ENCODE results near the gene SGPL1.
"Not testable (repeated sequence)": the region's sequence is repeated elsewhere in the genome, so short reads cannot be mapped to it uniquely, and the experiment has no call there.

SGPL1 gene, protein sequence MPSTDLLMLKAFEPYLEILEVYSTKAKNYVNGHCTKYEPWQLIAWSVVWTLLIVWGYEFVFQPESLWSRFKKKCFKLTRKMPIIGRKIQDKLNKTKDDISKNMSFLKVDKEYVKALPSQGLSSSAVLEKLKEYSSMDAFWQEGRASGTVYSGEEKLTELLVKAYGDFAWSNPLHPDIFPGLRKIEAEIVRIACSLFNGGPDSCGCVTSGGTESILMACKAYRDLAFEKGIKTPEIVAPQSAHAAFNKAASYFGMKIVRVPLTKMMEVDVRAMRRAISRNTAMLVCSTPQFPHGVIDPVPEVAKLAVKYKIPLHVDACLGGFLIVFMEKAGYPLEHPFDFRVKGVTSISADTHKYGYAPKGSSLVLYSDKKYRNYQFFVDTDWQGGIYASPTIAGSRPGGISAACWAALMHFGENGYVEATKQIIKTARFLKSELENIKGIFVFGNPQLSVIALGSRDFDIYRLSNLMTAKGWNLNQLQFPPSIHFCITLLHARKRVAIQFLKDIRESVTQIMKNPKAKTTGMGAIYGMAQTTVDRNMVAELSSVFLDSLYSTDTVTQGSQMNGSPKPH

DNA sequence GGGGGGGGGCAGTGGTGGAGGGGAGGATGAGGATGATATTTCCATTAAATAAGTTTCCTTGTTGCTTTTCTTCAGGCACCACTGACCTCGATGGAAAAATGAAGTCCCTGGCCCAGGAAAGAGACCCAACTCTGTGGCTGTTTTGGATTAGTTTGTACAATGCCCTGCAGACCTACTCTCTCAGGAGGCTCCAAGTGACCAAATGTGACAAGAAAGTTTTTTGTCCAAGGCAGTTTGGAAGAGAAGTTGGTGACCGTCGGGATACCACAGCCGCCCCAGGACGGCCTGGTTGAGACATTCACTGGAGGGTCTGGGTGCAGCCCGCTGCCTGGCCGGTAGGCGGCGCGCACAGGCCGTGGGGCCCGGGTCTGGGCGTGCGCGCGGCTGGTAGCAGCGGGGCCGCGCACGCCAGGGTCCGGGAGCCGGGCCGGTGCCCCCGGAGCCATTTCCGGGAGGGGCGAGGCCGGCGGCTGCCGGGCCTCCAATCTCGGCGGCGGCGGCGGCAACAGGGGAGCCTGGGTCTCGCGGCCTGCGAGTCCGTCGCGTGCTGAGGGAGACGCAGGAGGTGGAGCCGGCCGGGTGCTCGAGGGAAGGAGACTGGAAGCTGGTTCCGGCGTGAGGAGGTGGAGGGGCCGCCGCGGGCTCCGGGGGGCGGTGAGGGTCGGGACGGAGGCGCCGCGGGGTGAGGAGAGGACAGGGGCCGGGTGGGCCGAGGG is at the start of gene SGPL1:
Gene SGPL1, plus strand, starts transcription at position 445 of the 716 bp plus-strand sequence. CDS start 906 bp downstream, outside the sequence.
- DNase-seq (ENCODE audit: low read depth), result peak; percentile 76

DNA sequence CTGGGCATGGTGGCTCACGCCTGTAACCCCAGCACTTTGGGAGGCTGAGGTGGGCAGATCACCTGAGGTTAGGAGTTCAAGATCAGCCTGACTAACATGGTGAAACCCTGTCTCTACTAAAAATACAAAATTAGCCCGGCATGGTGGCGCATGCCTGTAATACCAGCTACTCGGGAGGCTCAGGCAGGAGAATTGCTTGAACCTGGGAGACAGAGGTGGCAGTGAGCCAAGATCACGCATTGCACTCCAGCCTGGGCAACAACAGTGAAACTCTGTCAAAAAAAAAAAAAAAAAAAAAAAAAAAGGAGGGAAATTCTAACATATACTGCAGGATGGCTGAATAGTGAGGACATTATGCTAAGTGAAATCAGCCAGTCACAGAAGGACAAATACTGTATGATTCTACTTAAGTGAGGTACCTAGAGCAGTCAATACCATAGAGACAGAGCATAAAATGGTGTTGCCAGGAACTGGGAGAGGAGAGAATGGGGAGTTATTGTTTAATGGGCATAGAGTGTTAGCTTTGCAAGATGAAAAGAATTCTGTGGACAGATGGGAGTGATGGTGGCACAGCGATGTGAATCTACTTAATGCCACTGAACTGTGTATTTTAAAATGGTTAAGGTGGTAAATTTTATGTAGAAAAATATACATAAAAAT is 47.6 kb upstream of the SGPL1 start:
- DNase-seq (ENCODE audit: low read depth), result not testable (repeated sequence)

DNA sequence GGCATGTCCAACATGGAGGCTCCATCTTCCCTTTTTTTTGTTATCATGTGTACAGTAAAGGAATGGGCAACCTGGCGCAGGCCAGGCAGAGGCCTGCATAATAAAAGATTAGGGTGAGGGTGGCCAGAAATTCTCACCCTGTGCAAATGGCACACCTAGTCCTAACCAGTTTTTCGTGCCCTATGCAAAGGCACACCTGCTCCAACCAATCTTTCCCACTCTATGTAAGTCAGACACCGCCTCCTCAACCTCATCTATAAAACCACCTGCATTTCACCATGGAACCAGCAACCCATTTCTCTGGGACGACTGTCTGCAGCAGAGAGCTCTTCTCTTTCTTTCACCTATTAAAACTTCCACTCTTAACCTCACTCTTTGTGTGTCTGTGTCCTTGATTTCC is 46.6 kb upstream of the SGPL1 start:
- DNase-seq (ENCODE audit: low read depth), result no peak

DNA sequence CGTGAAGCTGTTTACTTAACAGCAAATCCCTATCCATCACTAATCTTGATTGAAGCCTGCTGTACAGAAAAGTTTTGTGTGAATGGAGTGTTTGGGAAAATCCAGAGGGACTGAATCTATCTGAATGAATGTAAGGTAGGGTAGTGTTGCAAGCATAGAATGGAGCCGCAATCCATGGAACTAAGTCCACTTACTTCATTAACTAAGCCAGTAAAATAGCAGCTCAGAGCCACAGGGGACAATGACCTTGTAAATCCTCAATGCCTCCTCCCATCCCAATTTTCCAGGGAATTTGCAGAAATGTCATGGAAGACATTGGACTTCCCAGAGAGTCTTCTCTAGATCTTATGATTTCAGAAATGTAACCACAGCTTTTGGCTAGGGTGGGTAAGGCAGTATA is 45.7 kb upstream of the SGPL1 start:
- DNase-seq (ENCODE audit: low read depth), result no peak

DNA sequence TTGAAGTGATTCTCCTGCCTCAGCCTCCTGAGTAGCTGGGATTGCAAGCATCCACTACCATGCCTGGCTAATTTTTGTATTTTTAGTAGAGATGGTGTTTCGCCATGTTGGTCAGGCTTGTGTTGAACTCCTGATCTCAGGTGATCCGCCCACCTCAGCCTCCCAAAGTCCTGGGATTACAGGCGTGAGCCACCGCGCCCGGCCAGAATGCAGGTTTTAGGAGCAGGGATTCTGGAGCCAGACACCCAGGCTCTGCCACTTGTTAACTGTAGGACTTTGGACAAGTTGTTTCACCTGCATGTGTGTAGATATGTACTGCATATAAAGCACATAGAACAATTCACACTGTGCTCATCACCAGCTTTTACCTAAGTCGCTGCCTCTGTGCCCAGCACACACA is 45.2 kb upstream of the SGPL1 start:
- DNase-seq (ENCODE audit: low read depth), result not testable (repeated sequence)

DNA sequence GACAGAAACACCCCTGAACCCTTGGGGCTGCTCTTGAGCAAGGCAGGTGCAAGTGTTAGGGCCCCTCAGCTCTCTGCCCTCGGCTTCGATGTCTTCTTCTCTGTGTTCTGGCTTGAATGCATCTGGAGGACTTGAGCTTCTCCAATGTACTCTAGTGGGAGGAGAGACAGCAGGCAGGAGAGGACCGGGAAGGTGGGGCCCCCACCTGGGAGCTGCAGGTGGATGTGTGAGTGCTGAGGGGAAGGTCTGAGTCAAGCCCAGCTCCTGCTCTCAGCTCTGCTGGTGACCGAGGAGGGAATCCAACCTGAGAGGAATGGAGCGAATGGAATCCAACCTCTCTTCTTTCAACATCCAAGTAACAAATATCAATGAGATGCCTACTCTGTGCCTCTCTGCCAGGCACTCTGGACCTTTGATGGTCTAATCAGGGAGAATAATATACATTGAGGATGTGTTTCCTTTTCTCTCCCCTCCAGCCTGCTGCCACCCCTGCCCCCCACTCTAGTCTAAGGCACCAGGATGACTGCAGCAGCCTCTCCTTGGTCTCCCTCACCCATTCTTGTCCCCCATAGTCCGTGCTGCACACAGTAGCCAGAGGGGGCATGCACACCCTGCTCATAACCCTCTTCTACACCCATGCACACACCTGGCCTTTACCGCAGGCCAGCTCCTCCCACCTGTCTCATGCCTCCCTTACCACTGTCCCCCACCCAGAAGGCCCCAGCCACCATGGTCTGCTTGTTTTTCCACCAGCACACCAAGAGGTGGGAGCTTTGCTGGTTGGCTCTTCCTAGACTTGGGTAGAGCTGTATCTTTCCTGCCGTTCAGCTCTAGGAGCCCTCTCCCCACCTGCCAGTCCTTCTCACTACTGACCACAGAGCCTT is 44.2 kb upstream of the SGPL1 start:
- no peak for DNase-seq (ENCODE audit: low read depth)

DNA sequence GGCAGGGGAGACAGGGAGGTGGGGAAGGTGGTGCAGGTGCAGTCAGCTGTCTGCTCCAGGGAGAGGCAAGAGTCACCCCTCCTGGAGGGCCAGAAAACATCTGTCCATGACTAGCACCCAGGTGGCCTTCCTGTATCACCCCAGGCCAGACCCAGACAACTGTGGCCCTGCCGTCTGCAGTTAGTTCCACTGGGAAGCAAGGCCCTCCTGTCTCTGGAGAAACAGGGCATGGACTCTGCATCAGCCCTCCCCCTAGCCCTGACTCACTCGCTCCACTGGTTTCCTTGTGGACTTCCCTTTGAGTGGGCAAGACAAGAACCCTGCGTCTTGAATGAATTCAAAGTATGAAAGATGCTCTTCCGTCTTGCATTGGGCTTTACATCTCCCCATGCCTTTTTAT is 43.1 kb upstream of the SGPL1 start:
- DNase-seq (ENCODE audit: low read depth), result no peak

DNA sequence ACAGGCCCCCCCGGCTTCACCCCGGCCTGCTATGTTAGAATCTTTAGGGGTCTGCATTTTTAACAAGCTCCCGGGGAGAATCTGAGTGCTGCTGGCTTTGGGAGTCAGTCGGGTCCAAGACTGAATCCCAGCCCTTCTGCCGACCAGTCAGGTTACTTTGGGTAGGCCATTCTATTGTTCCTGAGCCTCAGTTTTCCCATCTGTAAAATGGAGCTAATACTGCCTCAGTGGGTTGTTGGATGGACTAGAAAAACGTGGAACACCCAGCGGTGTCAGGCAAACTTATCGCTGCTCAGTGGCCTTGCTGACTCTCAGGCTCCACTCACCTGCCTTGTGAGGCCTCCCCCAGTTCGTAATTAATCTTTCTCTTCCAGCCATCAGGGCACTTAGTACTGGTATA is 42.3 kb upstream of the SGPL1 start:
- DNase-seq (ENCODE audit: low read depth), result no peak

DNA sequence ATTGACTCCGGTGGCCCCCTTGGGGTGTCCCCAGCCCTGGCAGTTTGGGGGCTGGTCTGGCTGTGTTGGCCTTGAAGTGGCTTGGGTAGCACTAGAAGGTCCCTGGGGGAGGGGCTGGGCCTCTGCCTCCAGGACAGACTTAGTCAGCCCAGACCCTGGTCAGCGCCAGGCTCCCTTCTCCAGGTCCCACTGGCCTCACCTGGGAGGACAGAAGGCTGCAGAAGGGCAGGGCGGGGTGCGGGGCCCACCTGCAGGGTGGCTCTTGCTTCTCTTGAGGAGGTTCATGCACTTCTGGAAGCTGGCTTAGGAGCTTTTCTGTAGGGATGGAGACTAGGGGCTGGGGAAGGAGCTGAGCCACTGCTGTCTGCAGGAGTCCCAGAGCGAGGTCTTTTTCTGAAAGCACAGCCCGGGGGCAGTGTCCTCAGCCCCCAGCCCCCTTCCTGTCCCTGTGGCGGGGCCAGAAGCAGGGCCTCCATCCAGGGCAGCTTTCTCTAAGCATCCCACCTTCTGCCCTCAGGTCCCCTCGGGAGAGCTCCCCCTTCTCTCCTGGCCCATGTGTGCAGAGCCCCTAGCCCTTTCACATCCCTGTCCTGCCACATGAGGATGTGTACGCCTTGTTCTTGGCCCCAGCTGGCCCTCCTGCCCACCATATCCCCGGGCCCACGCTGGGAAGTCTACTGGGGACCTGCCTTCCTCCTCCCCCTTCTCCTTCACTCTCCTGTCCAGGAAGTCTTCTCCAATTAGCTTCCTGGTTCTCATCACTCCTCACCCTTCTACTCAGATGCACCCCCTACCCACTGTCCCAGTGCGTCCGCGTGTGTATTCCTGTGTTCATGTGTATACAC is 41.6 kb upstream of the SGPL1 start:
- DNase-seq (ENCODE audit: low read depth), result no peak

DNA sequence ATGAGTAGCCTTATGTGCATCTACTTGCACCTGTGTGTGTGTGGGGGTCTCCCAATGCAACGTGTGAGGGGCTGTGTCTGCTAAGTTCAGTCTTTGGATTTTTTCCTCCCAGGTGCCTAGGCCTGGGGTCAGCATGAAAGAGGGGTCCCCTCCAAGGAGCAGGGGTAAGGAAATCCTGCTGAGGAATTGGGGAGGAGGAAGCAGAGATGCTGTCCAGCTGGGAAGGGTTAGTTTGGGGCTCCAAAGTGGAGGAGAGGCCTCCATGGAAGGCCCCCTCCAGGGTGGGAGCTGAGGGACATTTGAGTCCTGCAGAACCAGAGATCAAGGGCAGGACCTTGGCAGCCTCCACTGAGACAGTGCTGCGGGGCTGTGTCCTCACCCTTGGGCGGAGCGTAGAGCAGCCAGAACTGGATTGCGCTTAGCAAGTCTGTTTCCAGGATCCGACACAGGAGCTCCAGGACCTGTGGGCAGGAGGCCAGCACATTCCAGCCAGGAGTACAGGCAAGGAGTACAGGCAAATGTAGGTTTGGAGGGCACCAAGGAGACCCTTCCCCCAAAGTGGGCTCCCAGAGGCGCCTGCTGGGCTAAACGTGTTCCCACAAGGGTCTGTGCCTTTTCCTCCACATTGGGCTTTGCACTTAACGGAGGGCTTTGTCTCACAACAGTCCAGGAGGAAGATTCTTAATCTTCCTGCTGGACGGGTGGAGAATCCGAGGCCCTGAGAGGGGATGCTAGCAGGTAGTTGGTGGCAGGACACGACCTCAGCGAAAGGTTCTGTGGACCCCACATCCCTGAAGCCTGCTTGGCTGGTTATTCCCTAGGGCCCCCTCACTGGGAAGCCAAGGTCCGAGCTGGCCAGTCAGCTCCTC is 40.7 kb upstream of the SGPL1 start:
- no peak for DNase-seq (ENCODE audit: low read depth)

DNA sequence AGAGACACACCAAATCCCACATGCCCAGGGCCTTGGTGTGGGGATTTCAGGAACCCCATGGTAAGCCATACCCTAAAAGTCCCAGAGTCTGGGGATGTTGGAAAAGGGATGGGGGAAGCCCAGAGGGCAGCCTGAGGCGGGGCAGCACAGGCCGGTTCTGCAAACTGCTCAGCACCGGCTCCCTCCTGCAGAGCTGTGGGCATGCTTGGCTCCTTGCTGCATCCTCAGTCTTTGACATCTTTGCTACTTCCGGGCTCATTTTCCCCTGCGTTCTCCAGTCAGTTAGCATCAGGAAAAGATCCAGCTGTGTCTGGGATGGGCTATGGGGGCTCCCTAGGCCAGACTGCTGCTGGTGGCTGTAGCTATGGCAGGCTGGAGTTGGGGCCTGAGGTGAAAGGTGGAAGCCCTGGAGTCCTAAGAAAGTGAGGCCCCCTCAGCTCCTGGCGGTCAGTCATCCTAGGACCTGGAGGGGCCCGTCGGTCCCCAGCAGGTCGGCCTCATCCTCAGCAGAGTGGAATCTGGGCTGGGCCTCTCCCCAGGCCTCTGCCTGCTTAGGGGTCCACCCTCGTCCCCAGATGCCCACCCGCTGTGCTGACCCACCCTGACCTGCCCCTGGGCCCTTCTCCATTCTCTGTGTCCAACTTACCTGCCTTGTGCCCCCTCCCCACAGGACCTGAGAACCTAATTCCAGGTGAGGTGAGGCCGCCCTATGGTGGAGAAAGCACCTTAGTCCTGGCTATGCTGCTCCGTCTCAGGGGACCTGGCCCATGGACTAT is 39.9 kb upstream of the SGPL1 start:
- DNase-seq (ENCODE audit: low read depth), result no peak

DNA sequence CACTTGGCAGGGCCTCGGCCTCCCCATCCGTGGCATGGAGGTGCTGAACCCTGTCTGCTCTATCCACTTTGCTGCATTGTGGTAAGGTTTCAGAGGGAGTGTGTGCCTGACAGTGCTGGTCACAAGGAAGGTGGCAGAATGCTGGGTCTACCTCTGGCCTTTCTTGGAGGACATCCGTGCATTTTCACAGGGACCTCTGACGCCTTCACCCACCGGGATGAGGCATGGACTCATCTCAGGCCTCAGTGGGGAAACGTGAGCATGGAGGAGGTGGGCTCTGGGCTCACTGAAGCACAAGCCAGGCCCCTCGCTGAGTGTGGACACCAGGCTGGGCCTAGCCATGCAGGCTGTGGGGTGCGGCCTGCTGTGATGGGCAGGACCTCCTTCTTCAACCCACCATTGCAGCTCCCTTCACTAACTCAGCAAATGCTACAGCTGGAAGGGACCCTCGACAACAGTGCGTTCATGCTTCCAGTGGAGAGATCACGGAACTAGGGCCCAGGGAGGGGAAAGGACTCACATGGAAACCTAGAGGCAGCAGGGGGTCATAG is 39.2 kb upstream of the SGPL1 start:
- no peak for DNase-seq (ENCODE audit: low read depth)

DNA sequence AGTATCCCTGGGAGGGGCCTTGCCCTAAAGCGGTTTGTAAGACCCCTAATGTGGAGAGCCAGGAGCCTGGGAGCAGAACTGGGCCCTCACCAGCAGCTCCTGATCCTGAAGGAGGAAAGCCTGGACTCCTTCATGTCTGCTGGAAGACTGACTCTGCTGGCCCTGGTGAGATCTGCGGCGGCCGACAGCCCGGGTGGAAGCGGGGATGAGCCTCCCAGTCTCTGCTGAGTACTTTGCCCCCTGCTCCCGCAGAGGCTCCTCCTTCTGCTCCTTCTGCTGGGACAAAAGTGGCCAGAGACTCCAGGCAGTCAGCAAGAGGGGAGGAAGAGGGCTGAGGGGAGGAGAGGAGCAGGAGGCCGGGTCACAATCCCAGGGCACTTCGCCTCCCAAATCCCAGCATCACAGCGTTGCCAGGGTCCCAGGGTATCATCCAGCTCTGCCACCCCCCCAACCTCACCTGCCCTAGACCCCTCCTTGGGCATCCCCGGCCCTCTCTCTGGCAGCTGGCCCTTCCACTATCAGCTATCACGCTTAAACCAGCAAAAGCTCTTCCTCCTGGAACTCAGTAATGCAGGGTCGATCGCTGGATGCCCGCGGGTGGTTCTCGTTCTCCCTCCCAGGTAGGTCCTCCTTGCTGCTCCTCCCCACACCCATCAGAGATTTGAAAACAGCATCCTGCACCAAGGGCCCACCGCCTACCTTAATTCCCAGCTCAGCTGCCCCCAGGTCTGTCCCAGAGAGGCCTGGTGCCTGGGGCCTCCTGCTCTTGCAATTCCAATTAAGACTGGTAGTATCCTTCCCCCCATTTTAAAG is 38.5 kb upstream of the SGPL1 start:
- no peak for DNase-seq (ENCODE audit: low read depth)

DNA sequence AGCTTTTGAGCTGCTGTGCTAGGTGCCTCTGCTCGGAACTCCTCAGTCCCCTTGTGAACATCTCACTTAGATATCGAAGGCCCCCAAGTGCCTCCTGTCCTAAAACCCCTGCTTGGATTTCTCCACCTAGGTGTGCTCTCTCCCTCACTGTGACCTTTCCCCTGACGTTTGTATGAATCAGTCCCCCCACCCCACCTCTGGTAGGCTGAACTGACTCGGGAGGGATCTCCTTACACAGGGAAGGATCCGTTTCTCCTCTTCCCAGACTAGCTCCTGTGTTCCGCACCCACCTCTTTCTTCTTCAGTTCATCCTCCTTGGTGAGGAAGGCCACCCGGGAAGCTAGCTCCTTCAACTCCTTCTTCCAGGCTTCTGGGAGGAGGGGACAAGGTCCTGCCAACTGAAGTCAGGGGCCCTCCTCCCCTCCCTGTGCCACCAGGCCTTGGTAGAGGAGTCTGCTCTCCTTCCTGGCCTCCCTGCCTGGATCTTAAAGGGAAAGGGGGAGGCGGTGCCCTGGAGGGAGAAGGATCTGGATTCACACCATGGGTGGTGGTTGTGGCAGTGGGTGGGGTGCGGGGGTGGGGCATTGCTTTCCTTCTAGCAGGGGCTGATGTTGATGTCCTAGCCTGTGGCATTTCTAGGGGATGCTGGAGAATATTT is 37.4 kb upstream of the SGPL1 start:
- DNase-seq (ENCODE audit: low read depth), result no peak

DNA sequence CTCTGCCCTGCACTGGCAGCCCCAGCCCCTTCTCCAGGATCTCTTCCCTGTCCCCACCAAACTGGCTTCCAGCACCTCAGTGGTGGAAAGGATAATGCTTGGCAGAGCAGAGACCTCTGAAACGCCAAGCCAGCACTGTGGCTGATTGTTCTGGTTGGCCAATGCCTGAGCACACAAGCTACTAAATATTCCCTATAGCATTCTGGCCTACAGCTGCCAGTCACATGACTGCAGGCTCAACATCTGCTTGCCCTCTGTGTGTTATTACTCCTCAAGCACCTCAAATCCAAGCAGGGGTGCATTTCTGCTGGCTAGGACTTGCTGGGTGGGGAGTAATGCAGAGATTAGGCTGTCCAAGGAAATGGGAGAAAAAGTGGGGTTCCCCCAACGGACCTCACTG is 36.7 kb upstream of the SGPL1 start:
- no peak for DNase-seq (ENCODE audit: low read depth)

DNA sequence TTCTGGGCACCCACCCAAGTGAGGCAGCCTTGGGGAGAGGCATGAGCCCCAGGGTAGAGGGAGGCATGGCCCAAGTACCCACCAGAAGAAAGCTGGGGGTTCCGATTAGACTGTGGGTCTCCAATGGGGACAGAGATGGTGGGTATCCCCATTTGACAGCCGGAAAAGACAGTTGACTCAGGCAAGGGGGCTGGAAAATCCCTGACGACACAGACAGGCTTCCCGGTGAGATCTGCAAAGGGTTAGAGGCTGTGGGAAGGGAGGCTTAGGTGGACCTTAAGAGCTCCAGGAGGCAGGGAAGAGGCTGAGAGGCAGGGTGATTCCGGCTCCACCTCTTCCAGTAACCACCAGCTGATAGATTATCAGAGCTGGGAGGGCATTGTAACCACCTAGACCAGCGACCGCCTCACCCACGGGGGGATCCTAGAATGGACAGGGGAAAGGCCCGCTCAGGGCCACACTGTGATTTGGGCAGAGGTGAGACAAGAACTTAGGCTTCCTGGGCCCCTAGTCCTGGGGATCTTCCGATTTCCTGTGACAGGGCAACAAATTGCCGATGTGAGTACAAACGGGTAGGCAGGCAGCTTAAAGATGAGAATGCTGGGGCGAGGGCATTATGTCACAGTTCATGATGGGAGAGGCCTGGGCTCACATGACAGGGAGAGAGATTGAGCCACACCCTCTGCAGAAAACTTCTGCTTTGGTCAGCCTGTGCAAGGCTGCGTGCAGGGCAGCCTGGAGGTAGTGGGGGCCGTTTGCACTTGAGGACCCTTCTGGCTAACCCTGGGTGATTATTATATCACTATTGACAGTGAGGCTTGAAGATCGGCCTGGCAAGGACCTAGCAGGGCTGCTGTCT is 36.0 kb upstream of the SGPL1 start:
- DNase-seq (ENCODE audit: low read depth), result no peak

All from stimulated activated CD4-positive, alpha-beta T cell treated with anti-CD3 and anti-CD28 coated beads, Interleukin-2, amount 100 ng/mL, for 4 hours (primary cell).